Tibial nerve (tissue), 4 donors: ENCODE data around the gene TANC1. TPM values are rescaled to one million over a fixed set of nuclear protein-coding genes. Genes with fewer than 3 reads are reported as not detected.

ENCODE experiments used
- DNase-seq, 2 donors: peaks; one replicate each; pipeline ENCODE4 v3.0.0-alpha.2; 2019; ENCODE audit warnings: low spot score in 2 of 2
- H3K27ac ChIP-seq, 4 donors: fragments of 200-600 bp; sonication (generic) in 3 of 4; one replicate each; pipeline ENCODE4 v1.5.1; 2017 to 2019; ENCODE audit warnings: mild to moderate bottlenecking in 1 of 4
- H3K27me3 ChIP-seq, 2 donors: fragments of 200-600 bp; sonication (generic) in 1 of 2; one replicate each; pipeline versions ENCODE4 v1.5.1 to v1.6.0; 2017 to 2019
- H3K36me3 ChIP-seq, 3 donors: fragments of 200-600 bp; sonication (generic); one replicate each; pipeline ENCODE4 v1.5.1; 2018 to 2019
- H3K4me1 ChIP-seq, 4 donors: fragments of 200-600 bp; sonication (generic) in 3 of 4; one replicate each; pipeline ENCODE4 v1.5.1; 2017 to 2019
- H3K4me3 ChIP-seq, 4 donors: fragments of 200-600 bp; sonication (generic) in 3 of 4; one replicate each; pipeline ENCODE4 v1.5.1; 2017 to 2019; ENCODE audit warnings: mild to moderate bottlenecking in 1 of 4, moderate library complexity in 1 of 4
- H3K9me3 ChIP-seq, 4 donors: fragments of 200-600 bp; sonication (generic) in 3 of 4; one replicate each; pipeline ENCODE4 v1.5.1; 2017 to 2019
- CTCF ChIP-seq, 5 experiments: fragments of 200-600 bp in 3 of 5; fragments of 450-650 bp in 2 of 5; sonication (generic) in 3 of 5; IDR thresholded peaks; one replicate each; pipeline ENCODE4 v1.5.1; 2016 to 2019; ENCODE audit warnings: antibody characterized with exemption in 5 of 5, mild to moderate bottlenecking in 3 of 5, moderate library complexity in 2 of 5
- EP300 ChIP-seq, 2 donors: sonication (generic); formaldehyde crosslinking; IDR thresholded peaks; one replicate each; pipeline ENCODE4 v1.6.1; 2017; ENCODE audit warnings: antibody characterized with exemption in 2 of 2, mild to moderate bottlenecking in 1 of 2
- POLR2A ChIP-seq, 2 donors: fragments of 450-650 bp; IDR thresholded peaks; one replicate each; pipeline ENCODE4 v1.6.1; 2017; ENCODE audit warnings: antibody characterized with exemption in 2 of 2, mild to moderate bottlenecking in 2 of 2, moderate library complexity in 2 of 2
- WGBS, 2 donors: methylation state at CpG; one replicate each; pipeline ENCODE4 v1.1.5; 2018; 5-methylcytosine and 5-hydroxymethylcytosine counted together
- total RNA-seq, 4 donors: library from RNA; depleted of rRNA; stranded (reverse); fragments of >200 nt; gene quantifications; one replicate each; pipeline ENCODE4 v1.1.0, GENCODE V29; 2016

The TANC1 gene
- total RNA-seq, 4 donors from 2014 or later = 43.5 to 66.3 (median 57.6) TPM

GRCh38 chr2:158993030-158993429, 24.6 kb downstream of the TANC1 start:
- H3K27ac ChIP-seq = no peak overlapping the region
- 73 to 75% methylated on average over 5 of the region's 5 CpGs for WGBS, 2 donors
- H3K36me3 ChIP-seq = no peaks in the 10 kb centered on the region
- no peaks in the 10 kb centered on the region for H3K9me3 ChIP-seq
- DNase-seq = no peak
- TF ChIP-seq EP300 (IDR thresholded peaks at IDR 0.05) = no peak
- no peak for TF ChIP-seq POLR2A (IDR thresholded peaks at IDR 0.05)
- TF ChIP-seq CTCF (IDR thresholded peaks at IDR 0.05) = no peak
- no peaks in the 10 kb centered on the region for H3K27me3 ChIP-seq
- no peak overlapping the region for H3K4me3 ChIP-seq
- peaks cover 0 to 30% (median 6%) of the 10 kb centered on the region in 4 donors for H3K4me1 ChIP-seq

GRCh38 chr2:158993721-158994587, 25.5 kb downstream of the TANC1 start:
- TF ChIP-seq EP300 (IDR thresholded peaks at IDR 0.05) (no peak), CTCF (IDR thresholded peaks at IDR 0.05) (no peak)
- no peaks in the 10 kb centered on the region for H3K9me3 ChIP-seq
- DNase-seq = no peak
- no peak overlapping the region for H3K27ac ChIP-seq
- 76 to 85% methylated on average over 4 of the region's 4 CpGs for WGBS, 2 donors
- H3K4me3 ChIP-seq = no peak overlapping the region
- H3K4me1 ChIP-seq = peaks cover 0 to 39% (median 10%) of the 10 kb centered on the region in 4 donors
- no peaks in the 10 kb centered on the region for H3K36me3 ChIP-seq
- H3K27me3 ChIP-seq = no peaks in the 10 kb centered on the region

- no peak for DNase-seq
- Histone ChIP-seq H3K27ac (peak overlapping the region in 2 of 4 donors; percentile 32 to 51), H3K9me3 (no peaks in the 10 kb centered on the region), H3K36me3 (no peaks in the 10 kb centered on the region), H3K27me3 (no peaks in the 10 kb centered on the region), H3K4me3 (no peak overlapping the region), H3K4me1 (peaks cover 0 to 50% (median 16%) of the 10 kb centered on the region in 4 donors)
- no peak for TF ChIP-seq POLR2A (IDR thresholded peaks at IDR 0.05)
- TF ChIP-seq EP300 (IDR thresholded peaks at IDR 0.05) = no peak
- TF ChIP-seq CTCF (IDR thresholded peaks at IDR 0.05) = no peak
- 68 to 71% methylated on average over 5 of the region's 5 CpGs for WGBS, 2 donors
Measured at GRCh38 chr2:158994920-158995676, 26.7 kb downstream of the TANC1 start.

- no peaks in the 10 kb centered on the region for H3K9me3 ChIP-seq
- no peak for TF ChIP-seq POLR2A (IDR thresholded peaks at IDR 0.05)
- no peak overlapping the region for H3K4me3 ChIP-seq
- 48 to 51% methylated on average over 5 of the region's 5 CpGs for WGBS, 2 donors
- no peaks in the 10 kb centered on the region for H3K27me3 ChIP-seq
- peak overlapping the region in 2 of 4 donors; percentile 32 to 51 for H3K27ac ChIP-seq
- H3K4me1 ChIP-seq = peaks cover 0 to 56% (median 16%) of the 10 kb centered on the region in 4 donors
- DNase-seq = no peak
- no peaks in the 10 kb centered on the region for H3K36me3 ChIP-seq
Measured at GRCh38 chr2:158995677-158996049, 27.2 kb downstream of the TANC1 start.

- peaks cover 0 to 62% (median 16%) of the 10 kb centered on the region in 4 donors for H3K4me1 ChIP-seq
- H3K27me3 ChIP-seq = no peaks in the 10 kb centered on the region
- no peak overlapping the region for H3K4me3 ChIP-seq
- DNase-seq = no peak
- H3K27ac ChIP-seq = no peak overlapping the region
- no peaks in the 10 kb centered on the region for H3K9me3 ChIP-seq
- 93 to 94% methylated on average over 4 of the region's 4 CpGs for WGBS, 2 donors
- H3K36me3 ChIP-seq = peaks cover 0 to 2% (median 0%) of the 10 kb centered on the region in 3 donors
- no peak for TF ChIP-seq EP300 (IDR thresholded peaks at IDR 0.05)
- peak in 3 of 5 experiments; percentile 9 to 23 (median 14) for TF ChIP-seq CTCF (IDR thresholded peaks at IDR 0.05)
Measured at GRCh38 chr2:158996378-158996993, 28.0 kb downstream of the TANC1 start.
